ENCODE data around the gene RASGRP3. TPM values are rescaled to one million over a fixed set of nuclear protein-coding genes. Genes with fewer than 3 reads are reported as not detected.

Gene RASGRP3
- total RNA-seq, 2 donors from 2014 or later, result 0.73 to 21.0 TPM

DNA sequence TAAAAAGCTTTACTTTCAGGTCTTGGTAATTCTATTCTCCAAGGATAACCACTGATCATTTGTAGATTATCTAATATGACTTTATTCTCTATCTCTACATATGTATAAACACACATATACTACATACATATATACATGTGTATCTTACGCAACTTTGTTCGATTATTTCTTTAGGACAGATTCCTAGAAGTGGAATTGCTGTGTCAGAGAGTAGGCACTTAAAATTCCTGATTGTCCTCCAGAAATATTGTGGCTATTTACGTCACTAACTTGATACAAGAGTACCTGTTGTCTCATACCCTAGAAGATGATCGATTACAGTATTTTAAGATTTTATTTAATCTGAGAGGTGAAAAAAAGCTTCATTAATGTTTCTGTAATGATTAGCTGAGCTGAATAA lies 64.8 kb downstream of the RASGRP3 start:
- TF ChIP-seq POLR2A (IDR thresholded peaks at IDR 0.05), result no peak
- TF ChIP-seq, protein P1, sequence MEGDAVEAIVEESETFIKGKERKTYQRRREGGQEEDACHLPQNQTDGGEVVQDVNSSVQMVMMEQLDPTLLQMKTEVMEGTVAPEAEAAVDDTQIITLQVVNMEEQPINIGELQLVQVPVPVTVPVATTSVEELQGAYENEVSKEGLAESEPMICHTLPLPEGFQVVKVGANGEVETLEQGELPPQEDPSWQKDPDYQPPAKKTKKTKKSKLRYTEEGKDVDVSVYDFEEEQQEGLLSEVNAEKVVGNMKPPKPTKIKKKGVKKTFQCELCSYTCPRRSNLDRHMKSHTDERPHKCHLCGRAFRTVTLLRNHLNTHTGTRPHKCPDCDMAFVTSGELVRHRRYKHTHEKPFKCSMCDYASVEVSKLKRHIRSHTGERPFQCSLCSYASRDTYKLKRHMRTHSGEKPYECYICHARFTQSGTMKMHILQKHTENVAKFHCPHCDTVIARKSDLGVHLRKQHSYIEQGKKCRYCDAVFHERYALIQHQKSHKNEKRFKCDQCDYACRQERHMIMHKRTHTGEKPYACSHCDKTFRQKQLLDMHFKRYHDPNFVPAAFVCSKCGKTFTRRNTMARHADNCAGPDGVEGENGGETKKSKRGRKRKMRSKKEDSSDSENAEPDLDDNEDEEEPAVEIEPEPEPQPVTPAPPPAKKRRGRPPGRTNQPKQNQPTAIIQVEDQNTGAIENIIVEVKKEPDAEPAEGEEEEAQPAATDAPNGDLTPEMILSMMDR (IDR thresholded peaks at IDR 0.05), result no peak
- TF ChIP-seq POLR2AphosphoS5 (IDR thresholded peaks at IDR 0.05), result no peak
- Histone ChIP-seq H3K36me3 (no peaks in the 10 kb centered on the region), H3K4me3 (no peak overlapping the region), H3K9me3 (no peaks in the 10 kb centered on the region), H3K4me1 (replicated peaks) (no peaks in the 10 kb centered on the region), H3K27ac (no peak overlapping the region), H3K27me3 (replicated peaks; ENCODE audit: insufficient read depth) (no peaks in the 10 kb centered on the region)
- DNase-seq (ENCODE audit: low spot score), result no peak
- intact Hi-C loops (cut with DNase I), result no loop called here
- 82% methylated on average over 4 of the region's 4 CpGs for WGBS

GRCh38 chr2:33550206-33550605 lies 73.8 kb downstream of the RASGRP3 start:
- no peaks in the 10 kb centered on the region for H3K9me3 ChIP-seq

DNA sequence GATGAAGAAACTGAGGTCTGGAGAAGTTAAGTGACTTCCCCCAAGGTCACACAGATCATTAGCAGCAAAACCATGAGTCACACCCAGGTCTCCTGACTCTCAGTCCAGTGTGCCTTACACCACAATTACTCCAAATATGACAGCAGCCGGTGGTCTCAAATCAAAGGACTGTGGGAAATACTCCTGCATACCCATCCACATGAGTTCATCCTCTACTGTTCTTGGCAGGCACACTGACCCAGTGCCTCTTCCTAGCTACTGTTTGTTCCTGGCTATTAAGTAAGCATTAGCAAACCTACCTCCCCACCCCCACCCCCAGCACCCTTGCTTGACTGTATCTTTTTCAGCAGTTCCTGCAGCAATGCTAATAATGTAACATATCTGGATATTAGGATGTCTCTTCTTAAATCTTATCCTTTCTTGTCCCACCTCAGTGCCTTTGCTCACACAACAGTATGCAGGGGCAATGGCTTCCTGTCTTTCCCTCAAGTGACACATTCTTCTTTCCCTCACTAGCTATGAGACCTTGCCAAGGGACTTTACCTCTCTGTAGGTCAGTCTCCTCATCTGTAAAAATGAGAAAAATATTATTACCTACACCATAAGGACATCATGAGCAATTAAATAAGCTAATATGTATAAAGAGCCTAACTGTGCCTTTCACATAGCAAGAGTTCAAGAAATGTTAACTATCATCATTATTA lies 76.5 kb downstream of the RASGRP3 start:
- no peaks in the 10 kb centered on the region for H3K4me1 ChIP-seq (replicated peaks)
- intact Hi-C loops (cut with DNase I), result no loop called here
- H3K4me3 ChIP-seq, result no peak overlapping the region
- TF ChIP-seq POLR2AphosphoS5 (IDR thresholded peaks at IDR 0.05), result no peak
- TF ChIP-seq POLR2A (IDR thresholded peaks at IDR 0.05), result no peak
- TF ChIP-seq, protein P1 (IDR thresholded peaks at IDR 0.05), result no peak
- H3K27ac ChIP-seq, result no peak overlapping the region
- 61% methylated on average over 1 of the region's 1 CpG for WGBS
- no peaks in the 10 kb centered on the region for H3K27me3 ChIP-seq (replicated peaks; ENCODE audit: insufficient read depth)
- DNase-seq (ENCODE audit: low spot score), result no peak
- no peaks in the 10 kb centered on the region for H3K9me3 ChIP-seq
- no peaks in the 10 kb centered on the region for H3K36me3 ChIP-seq

More at GRCh38 chr2:33550206-33550605, 73.8 kb downstream of the RASGRP3 start:
- no peaks in the 10 kb centered on the region for H3K4me1 ChIP-seq (replicated peaks)
- intact Hi-C loops (cut with DNase I), result no loop called here
- H3K4me3 ChIP-seq, result no peak overlapping the region
- DNase-seq (ENCODE audit: low spot score), result no peak
- no peak overlapping the region for H3K27ac ChIP-seq
- no peaks in the 10 kb centered on the region for H3K36me3 ChIP-seq
- TF ChIP-seq POLR2A (IDR thresholded peaks at IDR 0.05), result no peak
- no peak for TF ChIP-seq POLR2AphosphoS5 (IDR thresholded peaks at IDR 0.05)
- TF ChIP-seq, protein P1 (IDR thresholded peaks at IDR 0.05), result no peak
- no peaks in the 10 kb centered on the region for H3K27me3 ChIP-seq (replicated peaks; ENCODE audit: insufficient read depth)
- 87% methylated on average over 3 of the region's 3 CpGs for WGBS

DNA sequence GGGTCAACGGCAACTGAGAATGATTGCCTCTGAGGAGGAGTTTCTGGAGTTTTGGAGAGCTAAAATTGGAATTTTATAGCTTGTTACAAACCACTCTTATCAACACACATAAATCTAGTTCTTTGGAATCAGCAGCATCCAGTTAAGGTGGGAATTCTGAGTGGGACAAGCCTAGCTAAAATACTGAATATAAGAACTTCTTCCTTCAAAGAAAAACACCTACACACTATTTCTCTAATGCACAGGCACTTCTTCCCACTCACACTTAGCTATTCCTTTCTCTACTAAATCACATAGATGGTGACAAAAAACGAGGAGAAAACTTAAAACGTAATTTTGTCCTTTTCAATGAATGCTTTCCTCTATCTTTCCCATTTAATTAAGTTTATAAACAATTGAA lies 79.2 kb downstream of the RASGRP3 start:
- H3K27ac ChIP-seq, result no peak overlapping the region
- no peaks in the 10 kb centered on the region for H3K9me3 ChIP-seq
- DNase-seq (ENCODE audit: low spot score), result no peak
- no peaks in the 10 kb centered on the region for H3K36me3 ChIP-seq
- H3K27me3 ChIP-seq (replicated peaks; ENCODE audit: insufficient read depth), result no peaks in the 10 kb centered on the region
- TF ChIP-seq, protein P1 (IDR thresholded peaks at IDR 0.05), result no peak
- TF ChIP-seq POLR2AphosphoS5 (IDR thresholded peaks at IDR 0.05) (no peak), POLR2A (IDR thresholded peaks at IDR 0.05) (no peak)
- H3K4me1 ChIP-seq (replicated peaks), result no peaks in the 10 kb centered on the region
- WGBS, result 61% methylated on average over 3 of the region's 3 CpGs
- intact Hi-C loops (cut with DNase I), result no loop called here
- no peak overlapping the region for H3K4me3 ChIP-seq

GRCh38 chr2:33559328-33559727 lies 82.9 kb downstream of the RASGRP3 start:
- no peak for TF ChIP-seq POLR2AphosphoS5 (IDR thresholded peaks at IDR 0.05)
- no peak for TF ChIP-seq POLR2A (IDR thresholded peaks at IDR 0.05)
- TF ChIP-seq, protein P1 (IDR thresholded peaks at IDR 0.05), result no peak
- intact Hi-C loops (cut with DNase I), result no loop called here

More at GRCh38 chr2:33559328-33559727, 82.9 kb downstream of the RASGRP3 start:
- no peak for DNase-seq (ENCODE audit: low spot score)
- WGBS, result 86% methylated on average over 3 of the region's 3 CpGs
- Histone ChIP-seq H3K4me3 (no peak overlapping the region), H3K27me3 (replicated peaks; ENCODE audit: insufficient read depth) (no peaks in the 10 kb centered on the region), H3K36me3 (no peaks in the 10 kb centered on the region), H3K4me1 (replicated peaks) (no peaks in the 10 kb centered on the region), H3K27ac (no peak overlapping the region), H3K9me3 (no peaks in the 10 kb centered on the region)
